Measurements from ENCODE around the gene FAM171A2. TPM values are rescaled to one million over a fixed set of nuclear protein-coding genes. Genes with fewer than 3 reads are reported as not detected.

The FAM171A2 gene
- polyA plus RNA-seq, 1 experiment = 2.3 TPM

GRCh38 chr17:44351961-44352827 is 11.5 kb downstream of the FAM171A2 start:
- Histone ChIP-seq H3K36me3 (ENCODE audit: control insufficient read depth, insufficient read depth, low read length) (peaks cover 22% of the 10 kb centered on the region), H3K4me3 (ENCODE audit: low read depth, low read length) (no peak overlapping the region), H3K27me3 (ENCODE audit: control insufficient read depth, insufficient read depth, low read length) (no peaks in the 10 kb centered on the region)
- no peak for DNase-seq (ENCODE audit: low read depth)
- ChIA-PET CTCF (interaction anchor here (1.0 to 7.1 kb wide), 7 partner anchors 9 to 171 kb away, joined by 3 to 69 read pairs (median 6); partner anchors contain the start of gene FAM171A2), POLR2A (no interaction called here)
- TF ChIP-seq CTCF (IDR thresholded peaks at IDR 0.05; ENCODE audit: insufficient read depth, low read depth, low read length) = no peak

GRCh38 chr17:44351464-44351863 is 12.2 kb downstream of the FAM171A2 start:
- ChIA-PET POLR2A (no interaction called here), CTCF (interaction anchor here (1.0 to 7.1 kb wide), 7 partner anchors 10 to 171 kb away, joined by 3 to 69 read pairs (median 6); partner anchors contain the start of gene FAM171A2)
- H3K27me3 ChIP-seq (ENCODE audit: control insufficient read depth, insufficient read depth, low read length) = no peaks in the 10 kb centered on the region
- no peak for DNase-seq (ENCODE audit: low read depth)
- H3K36me3 ChIP-seq (ENCODE audit: control insufficient read depth, insufficient read depth, low read length) = peaks cover 22% of the 10 kb centered on the region
- no peak for TF ChIP-seq CTCF (IDR thresholded peaks at IDR 0.05; ENCODE audit: insufficient read depth, low read depth, low read length)
- no peak overlapping the region for H3K4me3 ChIP-seq (ENCODE audit: low read depth, low read length)

GRCh38 chr17:44350733-44351226 is 12.9 kb downstream of the FAM171A2 start:
- H3K4me3 ChIP-seq (ENCODE audit: low read depth, low read length) = no peak overlapping the region
- CTCF ChIA-PET = interaction anchor here (0.8 to 7.1 kb wide), 12 partner anchors 10 to 193 kb away, joined by 3 to 69 read pairs (median 4); partner anchors contain the start of gene FAM171A2
- peaks cover 22% of the 10 kb centered on the region for H3K36me3 ChIP-seq (ENCODE audit: control insufficient read depth, insufficient read depth, low read length)
- DNase-seq (ENCODE audit: low read depth) = no peak
- POLR2A ChIA-PET = no interaction called here
- peak; percentile 85 for TF ChIP-seq CTCF (IDR thresholded peaks at IDR 0.05; ENCODE audit: insufficient read depth, low read depth, low read length)
- H3K27me3 ChIP-seq (ENCODE audit: control insufficient read depth, insufficient read depth, low read length) = no peaks in the 10 kb centered on the region

- Histone ChIP-seq H3K36me3 (ENCODE audit: control insufficient read depth, insufficient read depth, low read length) (peaks cover 22% of the 10 kb centered on the region), H3K27me3 (ENCODE audit: control insufficient read depth, insufficient read depth, low read length) (no peaks in the 10 kb centered on the region), H3K4me3 (ENCODE audit: low read depth, low read length) (no peak overlapping the region)
- POLR2A ChIA-PET = no interaction called here
- no peak for DNase-seq (ENCODE audit: low read depth)
- no peak for TF ChIP-seq CTCF (IDR thresholded peaks at IDR 0.05; ENCODE audit: insufficient read depth, low read depth, low read length)
- CTCF ChIA-PET = interaction anchor here (0.8 to 7.1 kb wide), 12 partner anchors 8 to 306 kb away, joined by 3 to 69 read pairs (median 4); partner anchors contain the start of gene FAM171A2
These were observed 14.0 kb downstream of the FAM171A2 start for GRCh38 chr17:44349553-44350070.

GRCh38 chr17:44348988-44349364 is 14.7 kb downstream of the FAM171A2 start:
- no peak for TF ChIP-seq CTCF (IDR thresholded peaks at IDR 0.05; ENCODE audit: insufficient read depth, low read depth, low read length)
- CTCF ChIA-PET = interaction anchor here (1.2 to 7.1 kb wide), 4 partner anchors 12 to 306 kb away, joined by 3 to 69 read pairs (median 4); partner anchors contain the start of gene FAM171A2
- no peak overlapping the region for H3K4me3 ChIP-seq (ENCODE audit: low read depth, low read length)
- H3K36me3 ChIP-seq (ENCODE audit: control insufficient read depth, insufficient read depth, low read length) = peaks cover 22% of the 10 kb centered on the region
- POLR2A ChIA-PET = no interaction called here
- DNase-seq (ENCODE audit: low read depth) = no peak
- H3K27me3 ChIP-seq (ENCODE audit: control insufficient read depth, insufficient read depth, low read length) = no peaks in the 10 kb centered on the region

Measured in BJ (cell line).